HG03432 (cell line): ENCODE data around the gene DOCK4.
A peak's percentile ranks its signal among the peaks of the same experiment; 100 is the strongest.

Source experiments
- ATAC-seq: cut with Tn5 transposase; IDR thresholded peaks from one replicate; pipeline ENCODE4 v1.9.1; 2021; ENCODE audit warnings: mild to moderate bottlenecking, moderate library complexity; ENCODE audit not compliant: unreplicated experiment

Gene DOCK4

GRCh38 chr7:112192236-112193154, 13.7 kb downstream of the DOCK4 start:
- ATAC-seq: no peak

GRCh38 chr7:112190120-112190519, 16.1 kb downstream of the DOCK4 start:
- no peak for ATAC-seq

- ATAC-seq: no peak
Measured at GRCh38 chr7:112189691-112190090, 16.5 kb downstream of the DOCK4 start.

GRCh38 chr7:112188257-112188656, 17.9 kb downstream of the DOCK4 start:
- ATAC-seq: no peak

- ATAC-seq: no peak
Measured at GRCh38 chr7:112186300-112186699, 19.9 kb downstream of the DOCK4 start.

GRCh38 chr7:112185005-112185834, 21.0 kb downstream of the DOCK4 start:
- ATAC-seq: peak; percentile 49

GRCh38 chr7:112184455-112184854, 21.7 kb downstream of the DOCK4 start:
- ATAC-seq: no peak

GRCh38 chr7:112183266-112183665, 22.9 kb downstream of the DOCK4 start:
- no peak for ATAC-seq

GRCh38 chr7:112182749-112183148, 23.4 kb downstream of the DOCK4 start:
- no peak for ATAC-seq

- no peak for ATAC-seq
Measured at GRCh38 chr7:112180223-112180622, 26.0 kb downstream of the DOCK4 start.

- no peak for ATAC-seq
Measured at GRCh38 chr7:112176693-112177415, 29.3 kb downstream of the DOCK4 start.

- no peak for ATAC-seq
Measured at GRCh38 chr7:112176241-112176640, 30.0 kb downstream of the DOCK4 start.

- ATAC-seq: no peak
Measured at GRCh38 chr7:112174192-112174591, 32.0 kb downstream of the DOCK4 start.

- no peak for ATAC-seq
Measured at GRCh38 chr7:112173568-112173905, 32.7 kb downstream of the DOCK4 start.

- ATAC-seq: no peak
Measured at GRCh38 chr7:112172870-112173567, 33.2 kb downstream of the DOCK4 start.

GRCh38 chr7:112171673-112172072, 34.5 kb downstream of the DOCK4 start:
- no peak for ATAC-seq

GRCh38 chr7:112168915-112169314, 37.3 kb downstream of the DOCK4 start:
- ATAC-seq: no peak

GRCh38 chr7:112167147-112167546, 39.1 kb downstream of the DOCK4 start:
- no peak for ATAC-seq

- ATAC-seq: no peak
Measured at GRCh38 chr7:112162784-112163506, 43.3 kb downstream of the DOCK4 start.

GRCh38 chr7:112162142-112162766, 43.9 kb downstream of the DOCK4 start:
- no peak for ATAC-seq
